HepG2 (cell line): ENCODE data around the gene FAIM2. TPM values are rescaled to one million over a fixed set of nuclear protein-coding genes. Genes with fewer than 3 reads are reported as not detected.

Experiments used
- ATAC-seq: fragments of 200-7000 bp; cut with Tn5 transposase; 3 replicates; pipeline ENCODE4 v1.9.1; 2020; ENCODE audit warnings: mild to moderate bottlenecking, moderate library complexity
- BruUV-seq: library from RNA; stranded (reverse); fragments of 400-500 nt; replicated peaks from 2 replicates; lab custom pipeline; 2021; lab: Mats Ljungman, UMichigan
- CTCF ChIA-PET: fragments of 300-600 bp; formaldehyde crosslinking; extraction: SDS; loops from one replicate; lab custom pipeline; 2021; ENCODE audit warnings: low total read pairs, inconsistent platforms, low intra/inter-chr PET ratio; lab: Yijun Ruan, JAX
- POLR2A ChIA-PET: fragments of 350-600 bp; sonication (Branson Sonifier 250); formaldehyde crosslinking; loops from one replicate; lab custom pipeline; 2020; ENCODE audit warnings: antibody characterized with exemption, inconsistent platforms; lab: Yijun Ruan, JAX
- DNase-seq: peaks from one replicate; pipeline ENCODE4 v3.0.0-alpha.2; 2015; ENCODE audit warnings: low spot score
- FAIRE-seq: peaks from 3 replicates; lab custom pipeline; 2011; peaks lifted over from hg19 to GRCh38; lab: Jason Lieb, UNC
- H2AFZ ChIP-seq: one replicate; pipeline ENCODE4 v1.6.1; 2011; ENCODE audit warnings: low read length, inconsistent platforms
- H3K27ac ChIP-seq: fragments of 300-600 bp; 3 replicates; pipeline ENCODE4 v1.8.0; 2011; ENCODE audit warnings: mixed run types, mild to moderate bottlenecking, mixed read lengths, low read length, inconsistent platforms; ENCODE audit not compliant: insufficient read depth; ENCODE audit errors: extremely low read length
- H3K27me3 ChIP-seq, 2 experiments: fragments of 200-600 bp in 1 of 2; 2 replicates in 1 of 2; 3 replicates in 1 of 2; pipeline versions ENCODE4 v1.6.0 to v1.8.0; 2011; ENCODE audit warnings: low read length in 2 of 2, mild to moderate bottlenecking in 2 of 2, moderate library complexity in 2 of 2, inconsistent platforms in 1 of 2; ENCODE audit not compliant: insufficient read depth in 2 of 2, control insufficient read depth in 1 of 2
- H3K36me3 ChIP-seq, 2 experiments: fragments of 200-600 bp in 1 of 2; replicated peaks in 1 of 2; 2 replicates in 1 of 2; 3 replicates in 1 of 2; pipeline versions ENCODE4 v1.5.1 to v1.8.0; 2011; ENCODE audit warnings: low read length in 2 of 2, inconsistent platforms in 1 of 2; ENCODE audit not compliant: insufficient read depth in 2 of 2, control insufficient read depth in 1 of 2
- H3K4me1 ChIP-seq: 2 replicates; pipeline ENCODE4 v1.5.1; 2012; ENCODE audit warnings: low read length, inconsistent platforms; ENCODE audit not compliant: insufficient read depth
- H3K4me2 ChIP-seq: 2 replicates; pipeline ENCODE4 v1.6.0; 2011; ENCODE audit warnings: low read depth, low read length, inconsistent platforms
- H3K4me3 ChIP-seq, 3 experiments: fragments of 200-600 bp in 1 of 3; sonication (generic), shearing (Covaris generic) in 1 of 3; replicated peaks in 1 of 3; 2 replicates each; pipeline ENCODE4 v1.5.1; 2011 to 2016; ENCODE audit warnings: low read length in 3 of 3, inconsistent platforms in 2 of 3, low read depth in 2 of 3, mild to moderate bottlenecking in 2 of 3, control low read depth in 1 of 3, mixed read lengths in 1 of 3; ENCODE audit not compliant: insufficient read depth in 1 of 3
- H3K79me2 ChIP-seq: one replicate; pipeline ENCODE4 v1.6.1; 2011; ENCODE audit warnings: low read length, inconsistent platforms; ENCODE audit not compliant: insufficient read depth
- H3K9ac ChIP-seq: 2 replicates; pipeline ENCODE4 v1.6.0; 2011; ENCODE audit warnings: mild to moderate bottlenecking, low read depth, low read length, inconsistent platforms; ENCODE audit not compliant: insufficient read depth
- H3K9me3 ChIP-seq: 2 replicates; pipeline ENCODE4 v1.5.1; 2012; ENCODE audit warnings: mild to moderate bottlenecking, low read length
- H4K20me1 ChIP-seq: 2 replicates; pipeline ENCODE4 v1.6.0; 2011; ENCODE audit warnings: inconsistent platforms, mild to moderate bottlenecking, low read length, moderate library complexity; ENCODE audit not compliant: insufficient read depth
- GABPA ChIP-seq, 2 experiments: IDR thresholded peaks; 2 replicates each; pipeline ENCODE4 v1.6.1; 2011 to 2016; ENCODE audit warnings: low read depth in 2 of 2, low read length in 1 of 2, missing biosample characterization in 1 of 2, missing genetic modification characterization in 1 of 2
- GATAD2A ChIP-seq: IDR thresholded peaks from 2 replicates; pipeline ENCODE4 v1.6.1; 2016
- HES4 ChIP-seq: sonication (generic); formaldehyde crosslinking; IDR thresholded peaks from 2 replicates; pipeline ENCODE4 v1.9.0; 2021; ENCODE audit warnings: mild to moderate bottlenecking, missing genetic modification reagents, borderline replicate concordance
- HOXA5 ChIP-seq: sonication (generic); formaldehyde crosslinking; IDR thresholded peaks from 2 replicates; pipeline ENCODE4 v1.4.0; 2020; ENCODE audit warnings: missing genetic modification reagents
- JUND ChIP-seq: sonication (generic); formaldehyde crosslinking; IDR thresholded peaks from 2 replicates; pipeline ENCODE4 v1.8.0; 2022; ENCODE audit warnings: mild to moderate bottlenecking, missing genetic modification reagents
- KDM1A ChIP-seq: IDR thresholded peaks from 2 replicates; pipeline ENCODE4 v1.6.1; 2016; ENCODE audit warnings: missing compliant biosample characterization
- MAZ ChIP-seq, 2 experiments: sonication (generic) in 1 of 2; formaldehyde crosslinking in 1 of 2; IDR thresholded peaks; 2 replicates each; pipeline versions ENCODE4 v1.5.0 to v1.6.1; 2012 to 2020; ENCODE audit warnings: low read depth in 2 of 2, mild to moderate bottlenecking in 2 of 2, borderline replicate concordance in 1 of 2, improper control_type of control experiment in 1 of 2, low read length in 1 of 2, missing genetic modification reagents in 1 of 2, moderate library complexity in 1 of 2
- PCBP1 ChIP-seq: fragments of 200-400 bp; formaldehyde crosslinking; IDR thresholded peaks from 2 replicates; pipeline ENCODE4 v1.6.1; 2017; ENCODE audit warnings: mild to moderate bottlenecking, low read depth, low read length, borderline replicate concordance
- ZBTB8A ChIP-seq: sonication (generic); formaldehyde crosslinking; IDR thresholded peaks from 2 replicates; pipeline ENCODE4 v1.4.0; 2020; ENCODE audit warnings: mild to moderate bottlenecking, low read depth, missing genetic modification reagents, borderline replicate concordance
- ZMYM3 ChIP-seq: sonication (generic); formaldehyde crosslinking; IDR thresholded peaks from 2 replicates; pipeline ENCODE4 v1.5.1; 2020; ENCODE audit warnings: mild to moderate bottlenecking, missing genetic modification reagents
- ZNF501 ChIP-seq: sonication (generic); formaldehyde crosslinking; IDR thresholded peaks from 2 replicates; pipeline ENCODE4 v1.5.1; 2020; ENCODE audit warnings: mild to moderate bottlenecking, moderate library complexity, missing genetic modification reagents
- ZNF7 ChIP-seq: IDR thresholded peaks from 2 replicates; pipeline ENCODE4 v1.6.1; 2016; ENCODE audit warnings: missing biosample characterization, missing genetic modification reagents
- WGBS: methylation state at CpG from one replicate; pipeline ENCODE4 v1.1.6; 2017; ENCODE audit warnings: low lambda C conversion rate; 5-methylcytosine and 5-hydroxymethylcytosine counted together
- in situ Hi-C: cut with HindIII; loops from 2 replicates; pipeline ENCODE4 v1.10.0; 2017; ENCODE audit warnings: low pct_unique_long_range_greater_than_20kb; ENCODE audit not compliant: extremely low pct_ligation_motif_present
- intact Hi-C: fragments of 100-400 bp; cut with micrococcal nuclease; formaldehyde crosslinking; loops from one replicate; pipeline ENCODE4 v1.10.0; 2022; ENCODE audit not compliant: unreplicated experiment
- polyA plus RNA-seq, 8 experiments: library from polyadenylated mRNA; depleted of rRNA in 3 of 8; stranded (reverse) in 7 of 8; unstranded in 1 of 8; fragments of >200 nt; fragmentation: Illumina TruSeq in 4 of 8; extraction: Trizol in 4 of 8; gene quantifications; 2 replicates each; pipeline versions ENCODE4 v1.2.1 to v1.2.3, GENCODE V29; 2011 to 2016; ENCODE audit warnings: low read depth in 4 of 8, missing spikeins in 1 of 8, mixed read lengths in 1 of 8; ENCODE audit not compliant: insufficient read depth in 1 of 8
- total RNA-seq, 5 experiments: library from RNA; depleted of rRNA; stranded (reverse); fragments of >200 nt; fragmentation: Illumina TruSeq; extraction: Trizol; gene quantifications; 2 replicates each; pipeline ENCODE4 v1.2.3, GENCODE V29; 2016; ENCODE audit warnings: low read depth in 1 of 5
- TF ChIP-seq, protein P1 (sequence below): sonication (generic); formaldehyde crosslinking; IDR thresholded peaks from 2 replicates; pipeline ENCODE4 v1.4.0; 2020; ENCODE audit warnings: low read depth, mild to moderate bottlenecking, missing genetic modification reagents
- TF ChIP-seq, protein P2 (sequence below): sonication (generic); formaldehyde crosslinking; IDR thresholded peaks from 2 replicates; pipeline ENCODE4 v1.5.1; 2020; ENCODE audit warnings: mild to moderate bottlenecking, moderate library complexity, missing genetic modification reagents
- TF ChIP-seq, protein P3 (sequence below): sonication (generic); formaldehyde crosslinking; IDR thresholded peaks from 2 replicates; pipeline ENCODE4 v1.8.0; 2022; ENCODE audit warnings: missing genetic modification reagents, mild to moderate bottlenecking, borderline replicate concordance

The FAIM2 gene
- total and polyA plus RNA-seq, 2 of the 13 experiments (the other 11 are each of a cell fraction or from before 2014, with no cell fraction given), result not detected

DNA sequence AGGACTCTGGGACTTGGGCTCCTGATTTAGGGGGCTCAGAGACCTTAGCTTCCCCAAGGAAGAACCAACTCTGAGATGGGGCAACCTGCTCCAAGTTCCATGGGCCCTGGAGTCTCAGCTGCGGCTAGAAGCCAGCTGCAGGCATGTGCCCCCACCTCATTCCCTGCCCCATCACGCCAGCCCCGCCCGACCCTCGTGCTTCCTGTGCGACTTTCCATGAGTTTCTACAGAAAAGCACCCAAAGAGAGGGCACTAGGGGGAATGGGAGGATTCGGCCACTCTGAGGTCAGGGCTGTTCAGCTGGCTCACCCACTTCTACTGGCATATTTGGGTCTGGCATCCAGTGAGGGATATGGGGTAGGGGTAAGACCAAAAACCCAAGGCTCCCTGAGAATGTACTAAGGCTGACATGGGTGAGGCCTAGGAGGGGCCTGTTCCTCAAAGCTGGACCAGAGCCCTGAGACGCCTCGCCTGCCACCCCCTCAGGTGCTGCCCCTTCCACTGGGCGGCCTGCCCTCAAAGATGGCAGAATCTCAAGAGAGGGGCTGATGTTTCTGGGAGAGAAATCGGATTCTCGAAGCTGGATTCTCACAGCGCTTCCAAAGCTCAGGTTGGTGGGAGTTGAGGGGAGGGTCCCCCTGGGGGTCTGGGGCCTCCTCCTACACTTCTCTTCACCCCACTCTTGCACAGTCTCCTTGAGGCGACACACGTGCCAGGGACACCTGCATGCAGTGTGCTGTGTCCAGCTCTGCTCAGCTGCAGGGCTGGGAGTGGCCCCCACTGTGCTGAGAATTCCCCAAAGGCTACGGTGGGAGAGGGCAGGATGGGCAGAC, 22.1 kb downstream of the FAIM2 start (continued):
- TF ChIP-seq, protein P1, sequence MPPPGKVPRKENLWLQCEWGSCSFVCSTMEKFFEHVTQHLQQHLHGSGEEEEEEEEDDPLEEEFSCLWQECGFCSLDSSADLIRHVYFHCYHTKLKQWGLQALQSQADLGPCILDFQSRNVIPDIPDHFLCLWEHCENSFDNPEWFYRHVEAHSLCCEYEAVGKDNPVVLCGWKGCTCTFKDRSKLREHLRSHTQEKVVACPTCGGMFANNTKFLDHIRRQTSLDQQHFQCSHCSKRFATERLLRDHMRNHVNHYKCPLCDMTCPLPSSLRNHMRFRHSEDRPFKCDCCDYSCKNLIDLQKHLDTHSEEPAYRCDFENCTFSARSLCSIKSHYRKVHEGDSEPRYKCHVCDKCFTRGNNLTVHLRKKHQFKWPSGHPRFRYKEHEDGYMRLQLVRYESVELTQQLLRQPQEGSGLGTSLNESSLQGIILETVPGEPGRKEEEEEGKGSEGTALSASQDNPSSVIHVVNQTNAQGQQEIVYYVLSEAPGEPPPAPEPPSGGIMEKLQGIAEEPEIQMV (CRISPR knock-in tag), result no peak
- no peak for TF ChIP-seq GABPA (IDR thresholded peaks at IDR 0.05; ENCODE audit: low read depth, low read length)
- TF ChIP-seq GABPA (CRISPR knock-in tag; IDR thresholded peaks at IDR 0.05; ENCODE audit: low read depth), result no peak
- TF ChIP-seq GATAD2A (CRISPR knock-in tag), result no peak
- TF ChIP-seq ZBTB8A (CRISPR knock-in tag), result no peak
- TF ChIP-seq, all 625 proteins: peak for 0

DNA sequence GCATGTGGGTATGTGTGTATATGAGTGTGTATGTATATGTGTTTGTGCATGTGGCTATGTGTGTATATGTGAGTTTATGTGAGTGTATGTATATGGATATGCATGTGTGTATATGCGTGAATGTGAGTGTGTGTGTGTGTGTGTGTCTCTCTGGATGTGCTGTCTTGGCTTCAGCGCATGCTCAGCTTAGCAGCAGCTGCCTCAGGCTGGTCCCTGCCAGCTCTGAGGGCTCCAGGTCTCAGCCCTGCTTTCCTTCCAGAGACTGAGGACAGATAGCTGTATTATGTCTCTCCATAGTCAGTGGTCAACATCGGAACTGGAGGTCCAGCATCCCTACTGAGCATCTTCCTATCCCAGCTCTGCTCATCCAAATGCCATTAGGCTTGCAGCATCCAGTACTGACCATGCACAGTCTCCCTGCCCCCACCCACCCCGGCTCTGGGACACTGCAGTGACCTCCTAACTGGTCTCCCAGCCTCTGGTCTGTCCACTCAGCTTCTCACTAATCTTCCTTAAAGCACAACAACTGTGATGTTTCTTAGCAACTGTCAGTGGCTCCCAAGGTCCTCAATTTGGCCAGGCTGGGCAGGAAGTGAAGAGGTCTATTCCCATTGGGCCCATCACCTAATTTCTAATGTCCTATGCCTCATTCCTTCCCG, 22.8 kb downstream of the FAIM2 start:
- Histone ChIP-seq H3K79me2 (no peaks in the 10 kb centered on the region), H3K9ac (no peak overlapping the region), H3K4me2 (no peak overlapping the region), H3K4me1 (peaks cover 14% of the 10 kb centered on the region), H3K9me3 (peaks cover 26% of the 10 kb centered on the region), H3K4me3 (no peak overlapping the region), H2AFZ (no peak overlapping the region), H4K20me1 (no peaks in the 10 kb centered on the region), H3K27me3 (peaks cover 2 to 30% of the 10 kb centered on the region in 2 experiments; a peak in 3 of 5 replicates), H3K36me3 (no peaks in the 10 kb centered on the region), H3K27ac (no peak overlapping the region)
- 0% methylated on average over 2 of the region's 5 CpGs for WGBS
- intact Hi-C loops (no loop called here), in situ Hi-C loops (no loop called here)
- CTCF ChIA-PET, result no interaction called here
- POLR2A ChIA-PET, result no interaction called here
- no peak for FAIRE-seq
- BruUV-seq, result no TSS peak
- DNase-seq, result no peak
- no peak for ATAC-seq
- TF ChIP-seq PCBP1 (no peak), HOXA5 (CRISPR knock-in tag) (no peak), HES4 (CRISPR knock-in tag) (no peak), JUND (no peak), ZNF7 (CRISPR knock-in tag) (no peak), MAZ (IDR thresholded peaks at IDR 0.05; ENCODE audit: borderline replicate concordance, low read depth, low read length) (no peak), MAZ (CRISPR knock-in tag; IDR thresholded peaks at IDR 0.05; ENCODE audit: low read depth) (no peak), ZMYM3 (CRISPR knock-in tag) (no peak), ZNF501 (CRISPR knock-in tag) (no peak), KDM1A (CRISPR knock-in tag) (no peak)
- TF ChIP-seq, protein P2, sequence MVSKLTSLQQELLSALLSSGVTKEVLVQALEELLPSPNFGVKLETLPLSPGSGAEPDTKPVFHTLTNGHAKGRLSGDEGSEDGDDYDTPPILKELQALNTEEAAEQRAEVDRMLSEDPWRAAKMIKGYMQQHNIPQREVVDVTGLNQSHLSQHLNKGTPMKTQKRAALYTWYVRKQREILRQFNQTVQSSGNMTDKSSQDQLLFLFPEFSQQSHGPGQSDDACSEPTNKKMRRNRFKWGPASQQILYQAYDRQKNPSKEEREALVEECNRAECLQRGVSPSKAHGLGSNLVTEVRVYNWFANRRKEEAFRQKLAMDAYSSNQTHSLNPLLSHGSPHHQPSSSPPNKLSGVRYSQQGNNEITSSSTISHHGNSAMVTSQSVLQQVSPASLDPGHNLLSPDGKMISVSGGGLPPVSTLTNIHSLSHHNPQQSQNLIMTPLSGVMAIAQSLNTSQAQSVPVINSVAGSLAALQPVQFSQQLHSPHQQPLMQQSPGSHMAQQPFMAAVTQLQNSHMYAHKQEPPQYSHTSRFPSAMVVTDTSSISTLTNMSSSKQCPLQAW (CRISPR knock-in tag), result no peak
- TF ChIP-seq, protein P3, sequence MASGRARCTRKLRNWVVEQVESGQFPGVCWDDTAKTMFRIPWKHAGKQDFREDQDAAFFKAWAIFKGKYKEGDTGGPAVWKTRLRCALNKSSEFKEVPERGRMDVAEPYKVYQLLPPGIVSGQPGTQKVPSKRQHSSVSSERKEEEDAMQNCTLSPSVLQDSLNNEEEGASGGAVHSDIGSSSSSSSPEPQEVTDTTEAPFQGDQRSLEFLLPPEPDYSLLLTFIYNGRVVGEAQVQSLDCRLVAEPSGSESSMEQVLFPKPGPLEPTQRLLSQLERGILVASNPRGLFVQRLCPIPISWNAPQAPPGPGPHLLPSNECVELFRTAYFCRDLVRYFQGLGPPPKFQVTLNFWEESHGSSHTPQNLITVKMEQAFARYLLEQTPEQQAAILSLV (CRISPR knock-in tag), result no peak
